Inflammatory macrophage treated with lipopolysaccharide for 4 hours (primary cell): ENCODE measurements around the gene ALDH3B1.

Experiments used
- DNase-seq: peaks from one replicate; pipeline ENCODE4 v3.0.0-alpha.2; 2020

ALDH3B1 gene

GRCh38 chr11:68076371-68077042, 66.4 kb downstream of the ALDH3B1 start:
- DNase-seq: no peak

- no peak for DNase-seq
Observed at GRCh38 chr11:68077617-68078582, 67.8 kb downstream of the ALDH3B1 start.
